A549 treated with DMSO at 1 μM for 4 hours (cell line): ENCODE measurements around the gene PDZK1. TPM values are rescaled to one million over a fixed set of nuclear protein-coding genes. Genes with fewer than 3 reads are reported as not detected.

Experiments used
- total RNA-seq: library from RNA; stranded (reverse); fragments of 200-300 nt; extraction: Qiagen RNA extraction; gene quantifications from 5 replicates; pipeline ENCODE4 v1.2.3, GENCODE V29; 2022; ENCODE audit warnings: low read depth

PDZK1 gene
- total RNA-seq = 0.56 to 1.0 TPM (median 0.70 TPM) in 5 replicates

GRCh38 chr1:145707183-145707867, at the start of gene PDZK1:
PDZK1 (minus strand) TSS chr1:145707368; CDS start chr1:145688021, 19,347 bp downstream.

GRCh38 chr1:145719230-145720079, 12.3 kb upstream of the PDZK1 start, which contains the start of gene CD160:
CD160 (plus strand) TSS chr1:145719499; CDS start chr1:145728328, 8,829 bp downstream.

Other genes with a start within 250 kb of the PDZK1 start
- gene GPR89A, start 99.4 kb downstream of the PDZK1 start, total RNA-seq = 14.5 to 18.2 TPM (median 17.2 TPM) in 5 replicates
- gene CD160, start 12.1 kb upstream of the PDZK1 start, total RNA-seq = not detected in 5 replicates
- 7.6 to 13.2 TPM (median 11.4 TPM) in 5 replicates for gene RNF115, start 116.7 kb upstream of the PDZK1 start, total RNA-seq
- 35.1 to 37.2 TPM (median 36.4 TPM) in 5 replicates for gene POLR3C, start 116.8 kb upstream of the PDZK1 start, total RNA-seq
- gene NUDT17, start 138.3 kb upstream of the PDZK1 start, total RNA-seq = 4.9 to 6.5 TPM (median 5.8 TPM) in 5 replicates
- gene PIAS3, start 151.7 kb upstream of the PDZK1 start, total RNA-seq = 21.7 to 28.0 TPM (median 24.6 TPM) in 5 replicates
- not detected in 5 replicates for gene ANKRD35, start 178.5 kb upstream of the PDZK1 start, total RNA-seq
- gene ITGA10, start 202.7 kb upstream of the PDZK1 start, total RNA-seq = 0.29 to 0.37 TPM (median 0.36 TPM) in 5 replicates
- gene PEX11B, start 211.3 kb upstream of the PDZK1 start, total RNA-seq = 21.3 to 26.2 TPM (median 23.2 TPM) in 5 replicates
- gene RBM8A, start 220.1 kb upstream of the PDZK1 start, total RNA-seq = 184 to 223 TPM (median 198 TPM) in 5 replicates